ENCODE results near the gene ITGA1.

The ITGA1 gene

DNA sequence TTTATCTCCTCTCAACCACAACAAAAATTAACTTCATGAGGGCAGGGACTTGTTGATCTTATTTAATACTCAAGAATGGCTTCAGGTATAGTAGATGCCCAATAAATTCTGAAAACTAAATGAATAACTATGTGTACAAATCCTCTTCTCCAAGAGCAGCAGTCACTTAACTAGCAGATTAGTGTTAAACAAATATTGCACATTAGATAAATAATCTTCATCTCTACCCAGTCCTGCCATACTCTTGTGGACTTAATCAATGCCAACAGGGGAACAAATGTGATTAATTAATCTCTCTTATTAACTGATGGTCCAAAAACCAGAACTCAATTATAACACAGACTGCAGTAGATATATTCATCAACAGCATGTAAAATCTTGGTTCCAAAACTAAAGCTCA lies 15.0 kb upstream of the ITGA1 start:
- no peak for DNase-seq

DNA sequence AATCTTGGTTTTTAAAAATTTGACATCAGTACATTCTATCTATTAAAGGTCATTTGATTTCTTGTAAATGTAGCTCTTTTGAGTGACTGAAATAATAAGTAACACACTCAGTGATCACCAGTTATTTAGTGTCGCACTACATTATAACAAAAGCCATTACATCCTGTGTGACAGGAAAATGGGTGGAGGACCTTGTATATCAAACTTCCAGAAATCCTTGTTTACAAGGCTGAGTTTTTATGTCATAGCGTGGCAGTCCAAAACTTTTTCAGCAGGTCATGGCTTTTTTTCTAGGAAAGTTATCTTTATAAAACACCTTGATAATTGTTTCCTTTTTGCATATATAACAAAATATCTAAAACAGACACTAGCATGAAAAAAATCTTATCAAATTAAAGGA lies 14.4 kb upstream of the ITGA1 start:
- no peak for DNase-seq

GRCh38 chr5:52774005-52774410 lies 13.7 kb upstream of the ITGA1 start:
- no peak for DNase-seq

DNA sequence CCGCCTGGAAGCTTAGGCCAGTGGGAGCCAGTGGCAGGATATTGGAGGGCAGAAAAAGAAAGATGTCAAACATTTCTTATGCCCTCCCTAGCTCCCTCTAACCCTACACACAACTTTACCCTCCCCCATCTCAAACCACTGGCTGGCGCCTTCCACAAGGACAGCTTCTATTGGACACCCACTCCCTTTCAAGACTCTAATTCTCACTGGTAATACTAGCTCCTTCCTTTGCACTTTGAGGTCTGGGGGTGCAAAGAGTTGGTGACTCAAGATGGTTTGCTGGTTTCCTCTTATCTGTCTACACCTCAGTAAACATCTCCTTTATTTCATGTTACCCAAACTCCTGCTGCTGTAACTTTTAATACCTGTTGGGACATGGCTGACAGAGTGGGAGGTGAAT lies 11.6 kb upstream of the ITGA1 start:
- peak in 1 of 2 experiments; percentile 9 for DNase-seq

DNA sequence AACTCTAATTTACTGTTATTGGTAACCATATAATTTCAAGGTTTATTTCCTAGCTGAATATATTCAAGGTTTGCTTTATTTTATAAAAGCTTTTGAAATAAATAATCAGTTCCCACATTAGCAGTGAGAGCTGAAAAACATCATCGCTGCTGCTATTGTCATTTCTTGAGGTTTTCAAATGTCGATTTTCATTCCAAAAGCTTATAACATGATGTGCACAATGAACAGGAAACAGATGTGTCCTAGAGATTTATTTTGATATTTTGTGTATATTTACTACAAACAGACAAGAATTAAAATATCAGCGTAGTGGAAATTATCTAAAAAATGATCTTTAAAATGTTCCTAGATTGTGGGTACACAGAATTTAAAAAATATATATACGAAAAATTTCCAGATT lies 10.5 kb upstream of the ITGA1 start:
- DNase-seq, result no peak

GRCh38 chr5:52778781-52779180 lies 8.9 kb upstream of the ITGA1 start:
- DNase-seq, result no peak

GRCh38 chr5:52779213-52779612 lies 8.5 kb upstream of the ITGA1 start:
- no peak for DNase-seq

GRCh38 chr5:52783226-52783959 lies 4.3 kb upstream of the ITGA1 start:
- no peak for DNase-seq

- DNase-seq, result no peak
Measured at GRCh38 chr5:52784737-52785136, 3.0 kb upstream of the ITGA1 start.

GRCh38 chr5:52786391-52786790 lies 1.3 kb upstream of the ITGA1 start:
- DNase-seq, result no peak

DNA sequence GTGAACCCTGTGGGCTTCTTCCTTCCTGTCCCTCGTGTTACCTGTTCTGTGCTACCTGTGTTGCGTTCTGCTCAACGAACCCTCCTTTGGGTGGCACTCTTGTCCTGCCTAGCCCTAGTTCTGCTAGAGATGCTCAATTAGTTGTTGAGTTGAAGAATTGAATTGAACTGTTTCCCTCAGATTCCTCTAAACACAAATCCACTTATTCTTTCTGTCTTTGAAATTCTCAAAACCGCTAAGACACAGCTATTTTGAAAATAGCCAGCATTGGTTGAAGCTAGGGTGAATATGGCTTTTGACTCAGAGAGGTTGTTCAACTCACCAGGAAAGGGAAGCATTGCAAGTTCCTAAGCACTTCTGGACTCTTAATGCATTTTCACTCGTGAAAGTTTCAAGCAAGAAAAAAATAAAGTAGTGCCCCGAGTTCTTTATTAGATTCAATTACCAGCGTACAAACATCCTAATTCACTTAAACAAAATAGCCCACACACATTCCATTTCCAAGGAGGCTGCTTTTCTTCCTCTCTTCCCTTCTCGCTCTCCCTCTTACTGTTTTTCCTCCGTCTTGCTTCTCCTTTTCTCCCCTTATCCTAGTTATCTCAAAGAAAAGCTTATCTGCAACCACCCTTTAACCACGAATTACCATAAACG lies 642 bp upstream of the ITGA1 start:
- peak; percentile 35 to 42 for DNase-seq

- no peak for DNase-seq
Measured at GRCh38 chr5:52788505-52788821, 747 bp downstream of the ITGA1 start.

GRCh38 chr5:52789378-52789777 lies 1.7 kb downstream of the ITGA1 start:
- no peak for DNase-seq

- no peak for DNase-seq
Measured at GRCh38 chr5:52789851-52790250, 2.1 kb downstream of the ITGA1 start.

- no peak for DNase-seq
Measured at GRCh38 chr5:52791366-52791765, 3.6 kb downstream of the ITGA1 start.

DNA sequence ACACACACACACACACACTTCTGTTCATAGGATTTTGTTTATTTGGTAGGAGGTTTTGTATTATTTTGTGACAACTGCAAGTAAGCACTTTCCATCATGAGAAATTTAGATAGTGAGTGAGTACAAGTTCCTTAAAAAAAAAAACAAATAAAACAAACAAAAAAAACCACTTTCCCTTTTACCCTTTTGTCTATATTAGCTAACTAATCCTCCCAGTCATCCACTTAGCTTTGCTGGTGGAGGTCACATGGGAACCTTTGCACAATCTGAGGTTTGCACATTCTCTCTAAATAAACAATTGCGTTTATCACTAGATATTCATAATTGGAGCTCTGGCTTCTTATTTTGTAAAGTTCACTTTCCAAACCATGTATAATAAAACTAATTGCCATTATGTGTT lies 6.8 kb downstream of the ITGA1 start:
- DNase-seq, result no peak

DNA sequence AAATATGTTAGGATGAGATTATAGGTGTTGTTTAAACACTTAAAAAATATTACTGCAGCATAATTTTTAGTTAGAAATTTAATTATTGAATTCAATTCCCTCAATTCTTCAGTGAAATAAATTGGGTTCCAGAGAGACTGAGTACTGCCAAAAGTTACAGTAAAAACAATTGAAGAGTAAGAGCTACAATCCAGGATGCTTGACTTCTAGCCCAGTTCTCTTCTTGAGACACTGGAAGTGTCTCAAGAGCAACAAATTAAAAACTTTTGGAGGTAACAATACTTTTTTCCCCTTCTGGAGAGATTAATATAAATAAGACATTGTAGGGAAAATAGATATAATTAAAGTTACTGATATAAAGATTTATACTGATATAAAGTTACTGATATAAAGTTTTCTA lies 8.3 kb downstream of the ITGA1 start:
- DNase-seq, result no peak

- DNase-seq, result no peak
Measured at GRCh38 chr5:52796516-52797103, 8.9 kb downstream of the ITGA1 start.

DNA sequence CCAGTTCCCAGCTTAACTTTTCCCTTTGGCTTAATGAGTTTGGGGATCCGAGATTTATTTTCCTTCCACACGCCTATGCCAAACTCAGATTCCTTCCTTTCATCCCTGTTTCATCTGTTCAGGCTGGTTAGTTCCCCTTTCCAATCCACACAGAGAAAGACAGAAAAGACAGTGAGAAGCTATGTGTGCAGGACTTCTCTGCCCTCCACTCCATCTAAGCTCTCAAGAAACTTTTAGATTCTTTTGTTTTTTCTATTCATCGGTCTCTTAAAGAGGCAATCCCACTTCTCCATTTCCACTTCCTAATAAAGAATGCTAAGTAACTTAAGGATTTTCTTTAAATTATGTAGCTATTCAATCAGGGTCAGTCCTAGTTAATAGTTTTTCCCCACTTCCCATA lies 11.2 kb downstream of the ITGA1 start:
- DNase-seq, result no peak

DNA sequence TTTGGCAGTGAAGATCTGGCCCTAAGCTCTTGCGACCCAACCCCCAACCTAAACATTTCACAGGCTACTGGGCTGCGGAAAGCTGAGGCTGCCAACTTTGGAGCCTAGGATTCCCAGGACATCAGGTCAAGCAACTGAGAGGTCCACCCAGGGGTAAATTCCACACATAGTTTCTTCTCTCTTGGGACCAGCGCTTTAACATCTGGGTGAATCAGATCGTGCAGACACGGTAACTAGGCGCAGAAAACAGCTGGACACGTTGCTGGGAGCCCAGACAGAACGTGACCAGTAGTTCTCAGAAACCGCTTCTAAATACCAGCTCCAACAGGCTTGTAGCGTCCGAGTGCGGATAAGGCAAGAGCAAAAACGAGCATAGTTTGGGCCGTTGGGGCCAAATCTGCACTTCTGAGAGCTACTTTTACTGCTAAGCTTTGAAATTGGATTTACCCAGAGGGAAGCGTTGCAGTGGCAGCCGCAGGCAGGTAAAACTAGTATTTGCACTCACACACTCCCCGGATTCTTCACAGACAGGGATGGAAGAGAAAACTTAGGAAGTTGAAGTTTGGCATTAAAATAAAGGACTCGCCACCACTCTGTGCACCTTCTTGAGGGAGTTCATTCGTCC lies 11.8 kb downstream of the ITGA1 start:
- no peak for DNase-seq

DNA sequence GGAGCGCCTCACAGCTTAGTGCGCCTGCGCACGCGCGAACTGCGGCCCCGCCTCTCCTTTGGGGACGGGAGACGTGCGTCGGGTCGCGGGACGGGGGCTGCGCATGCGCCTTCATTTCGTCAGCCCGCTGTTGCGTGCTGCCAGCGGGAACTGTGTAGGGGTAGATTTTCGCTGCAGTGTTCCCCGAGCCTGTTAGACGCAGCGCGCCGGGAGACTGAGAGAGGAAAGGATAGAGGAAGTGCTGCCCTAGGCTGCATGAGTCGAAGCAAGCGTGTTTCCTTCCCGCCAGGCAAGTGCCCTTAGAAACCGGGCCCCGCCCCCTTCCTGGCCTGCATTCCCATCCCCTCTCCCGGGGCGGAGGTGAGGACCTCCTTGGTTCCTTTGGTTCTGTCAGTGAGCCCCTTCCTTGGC lies 12.3 kb downstream of the ITGA1 start:
- peak; percentile 93 to 94 for DNase-seq

- DNase-seq, result peak; percentile 34
Measured at GRCh38 chr5:52800394-52801213, 12.9 kb downstream of the ITGA1 start.

DNA sequence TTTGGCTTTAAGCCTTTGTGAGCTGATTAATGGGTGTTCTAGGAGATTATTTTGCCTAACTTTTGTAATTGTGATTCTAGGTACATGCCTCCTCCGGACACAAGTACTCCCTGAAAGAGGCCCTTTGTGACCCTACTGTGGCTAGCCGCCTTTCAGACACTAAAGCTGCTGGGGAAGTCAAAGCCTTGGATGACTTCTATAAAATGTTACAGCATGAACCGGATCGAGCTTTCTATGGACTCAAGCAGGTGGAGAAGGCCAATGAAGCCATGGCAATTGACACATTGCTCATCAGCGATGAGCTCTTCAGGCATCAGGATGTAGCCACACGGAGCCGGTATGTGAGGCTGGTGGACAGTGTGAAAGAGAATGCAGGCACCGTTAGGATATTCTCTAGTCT lies 13.6 kb downstream of the ITGA1 start:
- no peak for DNase-seq

Measured in activated CD4-positive, alpha-beta T cell treated with anti-CD3 and anti-CD28 coated beads, Interleukin-2, amount 50 U/mL, for 4 hours (primary cell).